Gastroesophageal sphincter (tissue), 3 donors: ENCODE measurements around the gene FURIN.

Source experiments
- CTCF ChIP-seq, 4 experiments: fragments of 200-600 bp in 2 of 4; fragments of 450-650 bp in 2 of 4; sonication (generic) in 1 of 4; IDR thresholded peaks; one replicate each; pipeline ENCODE4 v1.5.1; 2017 to 2019; ENCODE audit warnings: antibody characterized with exemption in 4 of 4, mild to moderate bottlenecking in 2 of 4, moderate library complexity in 2 of 4
- EP300 ChIP-seq: sonication (generic); formaldehyde crosslinking; IDR thresholded peaks from one replicate; pipeline ENCODE4 v1.6.1; 2017; ENCODE audit warnings: antibody characterized with exemption, mild to moderate bottlenecking
- POLR2A ChIP-seq, 2 donors: fragments of 450-650 bp; IDR thresholded peaks; one replicate each; pipeline ENCODE4 v1.6.1; 2017; ENCODE audit warnings: antibody characterized with exemption in 2 of 2, mild to moderate bottlenecking in 2 of 2, moderate library complexity in 1 of 2

DNA sequence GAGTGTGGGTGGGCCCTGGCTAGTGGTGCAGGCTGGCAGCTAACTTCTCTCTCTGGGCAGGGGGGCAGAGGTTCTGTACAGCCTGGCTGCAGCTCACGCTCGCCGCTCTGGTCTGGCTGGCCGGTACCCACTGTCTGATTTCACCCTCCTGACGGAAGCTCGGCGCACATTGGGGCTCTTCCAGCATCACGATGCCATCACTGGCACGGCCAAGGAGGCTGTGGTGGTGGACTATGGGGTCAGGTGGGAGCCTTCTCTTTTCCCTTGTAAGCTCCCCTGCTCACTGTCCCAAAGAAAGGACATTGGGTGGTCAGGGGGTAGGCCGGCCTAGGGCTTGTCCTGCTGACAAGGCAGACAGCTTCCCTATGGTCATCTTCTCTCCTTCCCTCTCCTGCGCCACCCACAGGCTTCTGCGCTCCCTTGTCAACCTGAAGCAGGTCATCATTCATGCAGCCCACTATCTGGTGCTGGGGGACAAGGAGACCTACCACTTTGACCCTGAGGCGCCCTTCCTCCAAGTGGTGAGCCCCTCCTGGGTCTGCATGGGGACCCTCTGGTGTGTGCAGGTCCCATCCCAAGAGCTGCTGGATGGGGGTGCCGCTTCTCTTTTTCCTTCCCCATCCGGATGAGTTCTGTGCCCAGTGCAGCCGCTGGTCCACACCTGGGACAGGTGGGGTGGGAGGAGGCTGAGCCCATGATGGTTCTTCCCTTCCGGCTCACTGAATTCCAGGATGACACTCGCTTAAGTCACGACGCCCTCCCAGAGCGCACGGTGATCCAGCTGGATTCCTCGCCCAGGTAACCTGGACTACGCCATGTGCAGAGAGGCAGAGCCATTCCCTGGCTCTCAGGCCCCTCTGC is 42.3 kb downstream of the FURIN start:
- TF ChIP-seq CTCF (IDR thresholded peaks at IDR 0.05) (no peak), POLR2A (IDR thresholded peaks at IDR 0.05) (no peak), EP300 (no peak)
